HCT116 (cell line): Measurements from ENCODE around the gene NOX4. TPM values are rescaled to one million over a fixed set of nuclear protein-coding genes. Genes with fewer than 3 reads are reported as not detected.
"Not testable (repeated sequence)": the region's sequence is repeated elsewhere in the genome, so short reads cannot be mapped to it uniquely, and the experiment has no call there.

Experiments used
- ATAC-seq: fragments of 200-7000 bp; cut with Tn5 transposase; 2 replicates; pipeline ENCODE4 v1.9.1; 2020; ENCODE audit warnings: mild to moderate bottlenecking, moderate library complexity
- BruUV-seq: library from RNA; stranded (reverse); fragments of 400-500 nt; replicated peaks from 2 replicates; lab custom pipeline; 2021; lab: Mats Ljungman, UMichigan
- CTCF ChIA-PET: fragments of 300-600 bp; sonication (Branson Sonifier 250); formaldehyde crosslinking; loops from one replicate; lab custom pipeline; 2021; ENCODE audit warnings: antibody characterized with exemption; lab: Charles Lee
- POLR2A ChIA-PET: fragments of 300-600, 350-600 bp; sonication (Branson Sonifier 250); formaldehyde crosslinking; loops from one replicate; lab custom pipeline; 2021; ENCODE audit warnings: antibody characterized with exemption; lab: Charles Lee
- RAD21 ChIA-PET, 2 experiments: fragments of 300-600 bp; sonication (Branson Sonifier 250); formaldehyde crosslinking; loops; one replicate each; lab custom pipeline; 2023; ENCODE audit warnings: low total read pairs in 2 of 2; ENCODE audit not compliant: uncharacterized antibody in 2 of 2, unreplicated experiment in 2 of 2, low non-redundant PET in 1 of 2; lab: Charles Lee
- DNase-seq: peaks from one replicate; pipeline ENCODE4 v3.0.0-alpha.2; 2010; ENCODE audit warnings: low read depth, low spot score
- H2AFZ ChIP-seq: fragments of 200-600 bp; shearing (Covaris generic), sonication (generic); 2 replicates; pipeline ENCODE4 v1.6.1; 2017; ENCODE audit warnings: low read depth, mixed run types, mixed read lengths, antibody characterized with exemption, low read length; ENCODE audit not compliant: poor library complexity, severe bottlenecking
- H3K27ac ChIP-seq: 2 replicates; pipeline ENCODE4 v1.5.1; 2012; ENCODE audit warnings: low read depth, low read length
- H3K27me3 ChIP-seq: fragments of 200-600 bp; sonication (generic); 2 replicates; pipeline ENCODE4 v1.6.1; 2016; ENCODE audit warnings: mixed run types, low read length, mixed read lengths; ENCODE audit not compliant: insufficient read depth
- H3K36me3 ChIP-seq, 2 experiments: fragments of 200-500 bp in 1 of 2; fragments of 200-600 bp in 1 of 2; sonication (Bioruptor generic) in 1 of 2; sonication (generic) in 1 of 2; 2 replicates each; pipeline versions ENCODE4 v1.5.1 to v1.6.1; 2014 to 2016; ENCODE audit warnings: low read length in 2 of 2, inconsistent platforms in 1 of 2, mixed read lengths in 1 of 2, mixed run types in 1 of 2; ENCODE audit not compliant: insufficient read depth in 2 of 2, control insufficient read depth in 1 of 2
- H3K4me1 ChIP-seq, 2 experiments: fragments of 200-600 bp in 1 of 2; sonication (generic) in 1 of 2; 2 replicates each; pipeline versions ENCODE4 v1.5.1 to v1.6.1; 2012 to 2017; ENCODE audit warnings: low read length in 2 of 2, inconsistent platforms in 1 of 2, mild to moderate bottlenecking in 1 of 2, mixed read lengths in 1 of 2, mixed run types in 1 of 2, moderate library complexity in 1 of 2; ENCODE audit not compliant: insufficient read depth in 2 of 2, control insufficient read depth in 1 of 2
- H3K4me2 ChIP-seq: fragments of 200-600 bp; sonication (generic); 2 replicates; pipeline ENCODE4 v1.6.1; 2017; ENCODE audit warnings: mixed run types, low read length, mixed read lengths
- H3K4me3 ChIP-seq, 2 experiments: fragments of 200-600 bp in 1 of 2; sonication (generic) in 1 of 2; replicated peaks in 1 of 2; 2 replicates each; pipeline ENCODE4 v1.5.1; 2011 to 2016; ENCODE audit warnings: low read length in 2 of 2, control low read depth in 1 of 2, low read depth in 1 of 2, mild to moderate bottlenecking in 1 of 2, mixed read lengths in 1 of 2, mixed run types in 1 of 2
- H3K79me2 ChIP-seq: fragments of 200-600 bp; sonication (generic); 2 replicates; pipeline ENCODE4 v1.6.1; 2017; ENCODE audit warnings: mild to moderate bottlenecking, mixed run types, low read length, moderate library complexity, mixed read lengths; ENCODE audit not compliant: insufficient read depth
- H3K9ac ChIP-seq: fragments of 200-600 bp; sonication (generic); 2 replicates; pipeline ENCODE4 v1.6.1; 2016; ENCODE audit warnings: low read length, mixed read lengths
- H3K9me2 ChIP-seq: fragments of 200-600 bp; sonication (generic), shearing (Covaris generic); 2 replicates; pipeline ENCODE4 v1.6.1; 2017; ENCODE audit warnings: mixed run types, mild to moderate bottlenecking, moderate library complexity; ENCODE audit not compliant: insufficient read depth
- H3K9me3 ChIP-seq, 2 experiments: fragments of 200-500 bp in 1 of 2; fragments of 200-600 bp in 1 of 2; sonication (Bioruptor generic) in 1 of 2; sonication (generic) in 1 of 2; 2 replicates each; pipeline ENCODE4 v1.6.1; 2014 to 2017; ENCODE audit warnings: low read length in 2 of 2, mixed read lengths in 2 of 2, inconsistent platforms in 1 of 2, low read depth in 1 of 2, mild to moderate bottlenecking in 1 of 2, mixed run types in 1 of 2, moderate library complexity in 1 of 2; ENCODE audit not compliant: control insufficient read depth in 1 of 2, insufficient read depth in 1 of 2
- H4K20me1 ChIP-seq: fragments of 200-600 bp; sonication (generic), shearing (Covaris generic); 2 replicates; pipeline ENCODE4 v1.6.1; 2017; ENCODE audit warnings: mixed run types, mild to moderate bottlenecking, moderate library complexity; ENCODE audit not compliant: insufficient read depth
- EGR1 ChIP-seq: IDR thresholded peaks from 2 replicates; pipeline ENCODE4 v1.6.1; 2012; ENCODE audit warnings: low read depth
- ELF1 ChIP-seq: IDR thresholded peaks from 2 replicates; pipeline ENCODE4 v1.6.1; 2012; ENCODE audit warnings: low read depth, borderline replicate concordance
- EZH2 ChIP-seq: fragments of 200-600 bp; sonication (generic); IDR thresholded peaks from 2 replicates; pipeline ENCODE4 v1.6.1; 2017; ENCODE audit warnings: antibody characterized with exemption, mixed run types
- EZH2phosphoT487 ChIP-seq: fragments of 200-600 bp; IDR thresholded peaks from 2 replicates; pipeline ENCODE4 v1.6.1; 2018; ENCODE audit warnings: antibody characterized with exemption, borderline replicate concordance
- FOSL1 ChIP-seq: IDR thresholded peaks from 2 replicates; pipeline ENCODE4 v1.6.1; 2012; ENCODE audit warnings: low read depth
- MAX ChIP-seq: IDR thresholded peaks from 2 replicates; pipeline ENCODE4 v1.6.1; 2012
- RAD21 ChIP-seq: IDR thresholded peaks from 2 replicates; pipeline ENCODE4 v1.6.1; 2012; ENCODE audit warnings: low read depth, mild to moderate bottlenecking
- REST ChIP-seq: IDR thresholded peaks from 2 replicates; pipeline ENCODE4 v1.6.1; 2012; ENCODE audit warnings: low read depth
- SP1 ChIP-seq: IDR thresholded peaks from 2 replicates; pipeline ENCODE4 v1.6.1; 2012; ENCODE audit warnings: low read depth
- SRF ChIP-seq: IDR thresholded peaks from 2 replicates; pipeline ENCODE4 v1.6.1; 2012; ENCODE audit warnings: low read depth
- ZBTB33 ChIP-seq: IDR thresholded peaks from 2 replicates; pipeline ENCODE4 v1.6.1; 2011; ENCODE audit warnings: mild to moderate bottlenecking, low read length, moderate library complexity; ENCODE audit not compliant: insufficient replicate concordance; ENCODE audit errors: extremely low read depth
- ZFX ChIP-seq: fragments of 450-650 bp; IDR thresholded peaks from 2 replicates; pipeline ENCODE4 v1.6.1; 2017
- intact Hi-C: fragments of 100-400 bp; cut with micrococcal nuclease; formaldehyde crosslinking; loops from 2 replicates; pipeline ENCODE4 v1.10.0; 2022
- total RNA-seq: library from RNA; stranded (reverse); gene quantifications from one replicate; pipeline ENCODE4 v1.2.1, GENCODE V29; 2021; ENCODE audit not compliant: unreplicated experiment

Gene NOX4
- total RNA-seq, 1 experiment from 2014 or later: not detected

GRCh38 chr11:89426501-89426900 lies 64.7 kb downstream of the NOX4 start:
- RAD21 ChIA-PET, H3K9ac ChIP-seq, CTCF ChIA-PET, H3K9me2 ChIP-seq, DNase-seq, H3K27me3 ChIP-seq, H3K36me3 ChIP-seq, H3K4me1 ChIP-seq, BruUV-seq, POLR2A ChIA-PET, H3K4me3 ChIP-seq, H2AFZ ChIP-seq, H3K27ac ChIP-seq, H3K79me2 ChIP-seq, H3K4me2 ChIP-seq, H3K9me3 ChIP-seq, ATAC-seq, intact Hi-C loops, H4K20me1 ChIP-seq: not testable (repeated sequence)

- no peaks in the 10 kb centered on the region for H3K4me1 ChIP-seq
- no peaks in the 10 kb centered on the region for H3K79me2 ChIP-seq
- no peak overlapping the region for H3K4me2 ChIP-seq
- RAD21 ChIA-PET: no interaction called here
- no peak overlapping the region for H3K9ac ChIP-seq
- H3K4me3 ChIP-seq: no peak overlapping the region
- TF ChIP-seq ZBTB33 (no peak), SP1 (no peak), FOSL1 (no peak), ZFX (no peak), REST (no peak), SRF (no peak), RAD21 (no peak), EGR1 (no peak), ELF1 (no peak), MAX (no peak), EZH2 (no peak), EZH2phosphoT487 (no peak)
- TF ChIP-seq, all 23 proteins: peak for 0
- Histone ChIP-seq H2AFZ (no peak overlapping the region), H3K9me3 (no peaks in the 10 kb centered on the region), H3K27ac (no peak overlapping the region), H3K27me3 (0 out of 2 replicates have a peak, but pooled peaks cover 5% of the 10 kb centered on the region), H4K20me1 (no peaks in the 10 kb centered on the region), H3K36me3 (no peaks in the 10 kb centered on the region), H3K9me2 (no peaks in the 10 kb centered on the region; the same call in 1 of the 2 replicates)
- intact Hi-C loops: no loop called here
- no peak for ATAC-seq
- BruUV-seq: no TSS peak
- ChIA-PET CTCF (no interaction called here), POLR2A (no interaction called here)
- DNase-seq: no peak
Observed at GRCh38 chr11:89421718-89422117, 69.5 kb downstream of the NOX4 start.
